Astrocyte of the hippocampus (primary cell): ENCODE data around the gene ENC1.

Source experiments
- DNase-seq: peaks from one replicate; pipeline ENCODE4 v3.0.0; 2011; ENCODE audit warnings: low read depth, low spot score

The ENC1 gene

GRCh38 chr5:74608736-74609601 lies 31.6 kb downstream of the ENC1 start:
- no peak for DNase-seq

GRCh38 chr5:74605759-74606158 lies 34.8 kb downstream of the ENC1 start:
- DNase-seq, result no peak

- no peak for DNase-seq
These were observed 37.2 kb downstream of the ENC1 start for GRCh38 chr5:74603376-74603775.

- no peak for DNase-seq
These were observed 41.4 kb downstream of the ENC1 start for GRCh38 chr5:74599148-74599547.

- peak; percentile 72 for DNase-seq
These were observed 41.8 kb downstream of the ENC1 start for GRCh38 chr5:74598731-74599130.

- DNase-seq, result peak; percentile 58
These were observed 43.6 kb downstream of the ENC1 start for GRCh38 chr5:74596927-74597326.

GRCh38 chr5:74595143-74595925 lies 45.2 kb downstream of the ENC1 start:
- DNase-seq, result peak; percentile 91

- DNase-seq, result peak; percentile 14
These were observed 46.1 kb downstream of the ENC1 start for GRCh38 chr5:74594137-74595040.

- DNase-seq, result no peak
These were observed 51.1 kb downstream of the ENC1 start for GRCh38 chr5:74589204-74590056.

- DNase-seq, result no peak
These were observed 52.1 kb downstream of the ENC1 start for GRCh38 chr5:74588415-74588814.

GRCh38 chr5:74587890-74588289 lies 52.6 kb downstream of the ENC1 start:
- no peak for DNase-seq

- no peak for DNase-seq
These were observed 53.2 kb downstream of the ENC1 start for GRCh38 chr5:74587300-74587699.

- DNase-seq, result no peak
These were observed 53.7 kb downstream of the ENC1 start for GRCh38 chr5:74586856-74587255.

GRCh38 chr5:74582853-74583252 lies 57.7 kb downstream of the ENC1 start:
- DNase-seq, result no peak

- DNase-seq, result peak; percentile 31
These were observed 58.6 kb downstream of the ENC1 start for GRCh38 chr5:74581988-74582365.

- no peak for DNase-seq
These were observed 59.8 kb downstream of the ENC1 start for GRCh38 chr5:74580729-74581109.

GRCh38 chr5:74579215-74579614 lies 61.3 kb downstream of the ENC1 start:
- peak; percentile 78 for DNase-seq

GRCh38 chr5:74578356-74579044 lies 62.0 kb downstream of the ENC1 start:
- no peak for DNase-seq
